Activated CD8-positive, alpha-beta T cell treated with anti-CD3 and anti-CD28 coated beads for 36 hours (primary cell): ENCODE data around the gene LSM14A. TPM values are rescaled to one million over a fixed set of nuclear protein-coding genes. Genes with fewer than 3 reads are reported as not detected.

ENCODE experiments used
- ATAC-seq: fragments of 200-7000 bp; cut with Tn5 transposase; one replicate; pipeline ENCODE4 v1.10.0; 2021; ENCODE audit warnings: mild to moderate bottlenecking, moderate library complexity
- CTCF ChIA-PET: fragments of 350-600 bp; sonication (Branson Sonifier 250); formaldehyde crosslinking; loops from one replicate; lab custom pipeline; 2021; ENCODE audit warnings: antibody characterized with exemption; lab: Charles Lee
- POLR2A ChIA-PET: fragments of 350-600 bp; sonication (Branson Sonifier 250); formaldehyde crosslinking; loops from one replicate; lab custom pipeline; 2021; ENCODE audit warnings: antibody characterized with exemption; lab: Charles Lee
- DNase-seq: peaks from one replicate; pipeline ENCODE4 v3.0.0-alpha.2; 2020
- H3K27ac Mint-ChIP-seq: one replicate; pipeline ENCODE4 v1.8.0; 2021; ENCODE audit warnings: mild to moderate bottlenecking, mixed read lengths
- H3K27me3 Mint-ChIP-seq: one replicate; pipeline ENCODE4 v1.8.0; 2021; ENCODE audit warnings: mixed read lengths
- H3K36me3 Mint-ChIP-seq: one replicate; pipeline ENCODE4 v1.8.0; 2021; ENCODE audit warnings: low read depth, mixed read lengths
- H3K4me1 Mint-ChIP-seq: one replicate; pipeline ENCODE4 v1.8.0; 2021; ENCODE audit warnings: low read depth, mixed read lengths
- H3K4me3 Mint-ChIP-seq: one replicate; pipeline ENCODE4 v1.8.0; 2021; ENCODE audit warnings: mild to moderate bottlenecking, moderate library complexity, mixed read lengths
- H3K9me3 Mint-ChIP-seq: one replicate; pipeline ENCODE4 v1.8.0; 2021; ENCODE audit warnings: mixed read lengths
- CTCF ChIP-seq: fragments of 200-600 bp; IDR thresholded peaks from one replicate; pipeline ENCODE4 v1.8.0; 2022; ENCODE audit warnings: antibody characterized with exemption, mild to moderate bottlenecking
- intact Hi-C: fragments of 100-400 bp; cut with micrococcal nuclease; formaldehyde crosslinking; loops from one replicate; pipeline ENCODE4 v1.10.0; 2022
- total RNA-seq, 2 experiments: library from RNA; stranded (reverse); gene quantifications; one replicate each; pipeline ENCODE4 v1.2.3, GENCODE V29; 2021

LSM14A gene
- total RNA-seq, 2 experiments from 2014 or later, result 98.6 to 99.3 TPM

GRCh38 chr19:34178274-34178610 lies 5.9 kb downstream of the LSM14A start:
- CTCF ChIA-PET, result interaction anchor here (1.2 kb wide), 1 partner anchor 44 kb away, joined by 7 read pairs; no protein-coding TSS in a partner anchor

GRCh38 chr19:34179066-34179465 lies 6.8 kb downstream of the LSM14A start:
- peaks cover 73% of the 10 kb centered on the region for H3K4me1 Mint-ChIP-seq
- ChIA-PET POLR2A (interaction anchor here (0.9 to 1.4 kb wide), 2 partner anchors 45 to 189 kb away, joined by 3 read pairs; no protein-coding TSS in a partner anchor), CTCF (interaction anchor here (1.2 to 1.8 kb wide), 2 partner anchors 11 to 26 kb away, joined by 3 to 6 read pairs; no protein-coding TSS in a partner anchor)
- intact Hi-C loops, result no loop called here
- DNase-seq (no peak), ATAC-seq (no peak)
- H3K9me3 Mint-ChIP-seq, result no peaks in the 10 kb centered on the region
- H3K27me3 Mint-ChIP-seq, result no peaks in the 10 kb centered on the region
- H3K27ac Mint-ChIP-seq, result peak overlapping the region; percentile 64
- peaks cover 46% of the 10 kb centered on the region for H3K36me3 Mint-ChIP-seq
- TF ChIP-seq CTCF, result no peak
- H3K4me3 Mint-ChIP-seq, result no peak overlapping the region

More at GRCh38 chr19:34178274-34178610, 5.9 kb downstream of the LSM14A start:
- no peak for DNase-seq
- Mint-ChIP-seq H3K36me3 (peaks cover 53% of the 10 kb centered on the region), H3K4me1 (peaks cover 70% of the 10 kb centered on the region), H3K27ac (peak overlapping the region; percentile 71), H3K9me3 (no peaks in the 10 kb centered on the region), H3K27me3 (no peaks in the 10 kb centered on the region), H3K4me3 (peak overlapping the region; percentile 50)
- intact Hi-C loops, result no loop called here
- no peak for TF ChIP-seq CTCF
- POLR2A ChIA-PET, result interaction anchor here (0.6 to 1.4 kb wide), 3 partner anchors 44 to 190 kb away, joined by 3 read pairs; no protein-coding TSS in a partner anchor
- ATAC-seq, result peak; percentile 75

- ChIA-PET POLR2A (no interaction called here), CTCF (interaction anchor here (0.8 to 1.8 kb wide), 4 partner anchors 9 to 166 kb away, joined by 3 to 6 read pairs (median 3); no protein-coding TSS in a partner anchor)
- Mint-ChIP-seq H3K27me3 (no peaks in the 10 kb centered on the region), H3K27ac (no peak overlapping the region), H3K4me1 (peaks cover 77% of the 10 kb centered on the region), H3K36me3 (peaks cover 43% of the 10 kb centered on the region), H3K4me3 (no peak overlapping the region), H3K9me3 (no peaks in the 10 kb centered on the region)
- intact Hi-C loops, result no loop called here
- DNase-seq, result no peak
- ATAC-seq, result no peak
- TF ChIP-seq CTCF, result no peak
Observed at GRCh38 chr19:34180273-34180672, 8.0 kb downstream of the LSM14A start.

GRCh38 chr19:34180709-34181108 lies 8.4 kb downstream of the LSM14A start:
- no peaks in the 10 kb centered on the region for H3K27me3 Mint-ChIP-seq
- H3K36me3 Mint-ChIP-seq, result peaks cover 40% of the 10 kb centered on the region
- DNase-seq (no peak), ATAC-seq (no peak)
- H3K4me3 Mint-ChIP-seq, result no peak overlapping the region
- no peaks in the 10 kb centered on the region for H3K9me3 Mint-ChIP-seq
- no peak for TF ChIP-seq CTCF
- intact Hi-C loops, result no loop called here
- H3K4me1 Mint-ChIP-seq, result peaks cover 77% of the 10 kb centered on the region
- peak overlapping the region; percentile 22 for H3K27ac Mint-ChIP-seq
- ChIA-PET POLR2A (no interaction called here), CTCF (interaction anchor here (1.3 to 1.8 kb wide), 2 partner anchors 9 to 153 kb away, joined by 3 to 6 read pairs; no protein-coding TSS in a partner anchor)

- H3K36me3 Mint-ChIP-seq, result peaks cover 41% of the 10 kb centered on the region
- no peaks in the 10 kb centered on the region for H3K9me3 Mint-ChIP-seq
- ChIA-PET CTCF (no interaction called here), POLR2A (interaction anchor here (0.7 to 0.9 kb wide), 2 partner anchors 9 to 47 kb away, joined by 4 to 5 read pairs; partner anchors contain the start of gene LSM14A)
- TF ChIP-seq CTCF, result no peak
- peak overlapping the region; percentile 22 for H3K27ac Mint-ChIP-seq
- DNase-seq (no peak), ATAC-seq (no peak)
- H3K4me3 Mint-ChIP-seq, result no peak overlapping the region
- peaks cover 78% of the 10 kb centered on the region for H3K4me1 Mint-ChIP-seq
- intact Hi-C loops, result no loop called here
- H3K27me3 Mint-ChIP-seq, result no peaks in the 10 kb centered on the region
Observed at GRCh38 chr19:34181111-34181864, 9.0 kb downstream of the LSM14A start.
